Thymus (tissue), 11 donors: ENCODE results near the gene ENDOV. TPM values are rescaled to one million over a fixed set of nuclear protein-coding genes. Genes with fewer than 3 reads are reported as not detected.

ENCODE experiments used
- DNase-seq, 9 donors: peaks; one replicate each; pipeline ENCODE4 v3.0.0-alpha.2; 2013; ENCODE audit warnings: low spot score in 9 of 9, low read depth in 6 of 9, missing footprints in 1 of 9
- H3K27ac ChIP-seq, 2 donors: one replicate each; pipeline ENCODE4 v1.5.1; 2013; ENCODE audit warnings: control low read depth in 1 of 2, low read depth in 1 of 2, low read length in 1 of 2, mild to moderate bottlenecking in 1 of 2, moderate library complexity in 1 of 2
- H3K27me3 ChIP-seq, 2 donors: one replicate each; pipeline ENCODE4 v1.5.1; 2013; ENCODE audit warnings: low read length in 1 of 2; ENCODE audit not compliant: control insufficient read depth in 2 of 2, insufficient read depth in 1 of 2
- H3K36me3 ChIP-seq, 2 donors: one replicate each; pipeline ENCODE4 v1.5.1; 2013; ENCODE audit warnings: low read length in 1 of 2, mild to moderate bottlenecking in 1 of 2, moderate library complexity in 1 of 2; ENCODE audit not compliant: control insufficient read depth in 2 of 2, insufficient read depth in 2 of 2
- H3K4me1 ChIP-seq, 2 donors: one replicate each; pipeline ENCODE4 v1.5.1; 2013; ENCODE audit warnings: low read length in 2 of 2; ENCODE audit not compliant: control insufficient read depth in 2 of 2, insufficient read depth in 2 of 2
- H3K4me3 ChIP-seq, 2 donors: one replicate each; pipeline ENCODE4 v1.5.1; 2013; ENCODE audit warnings: low read length in 2 of 2, control low read depth in 1 of 2, mild to moderate bottlenecking in 1 of 2
- H3K9me3 ChIP-seq, 2 donors: one replicate each; pipeline ENCODE4 v1.5.1; 2013; ENCODE audit warnings: low read length in 1 of 2, mild to moderate bottlenecking in 1 of 2; ENCODE audit not compliant: control insufficient read depth in 2 of 2, insufficient read depth in 1 of 2
- WGBS: extraction: QIAGEN DNeasy Blood & Tissue Kit; methylation state at CpG from one replicate; pipeline ENCODE4 v1.1.7; 2013; 5-methylcytosine and 5-hydroxymethylcytosine counted together
- polyA plus RNA-seq: library from polyadenylated mRNA; stranded (reverse); fragments of 200-250 nt; gene quantifications from one replicate; pipeline ENCODE4 v1.2.3, GENCODE V29; 2013
- total RNA-seq: library from RNA; stranded (reverse); fragments of 120-200 nt; gene quantifications from one replicate; pipeline ENCODE4 v1.2.4, GENCODE V29; 2013
- donor health status: healthy.

Gene ENDOV
- total and polyA plus RNA-seq, 2 donors: 8.3 to 20.7 TPM

DNA sequence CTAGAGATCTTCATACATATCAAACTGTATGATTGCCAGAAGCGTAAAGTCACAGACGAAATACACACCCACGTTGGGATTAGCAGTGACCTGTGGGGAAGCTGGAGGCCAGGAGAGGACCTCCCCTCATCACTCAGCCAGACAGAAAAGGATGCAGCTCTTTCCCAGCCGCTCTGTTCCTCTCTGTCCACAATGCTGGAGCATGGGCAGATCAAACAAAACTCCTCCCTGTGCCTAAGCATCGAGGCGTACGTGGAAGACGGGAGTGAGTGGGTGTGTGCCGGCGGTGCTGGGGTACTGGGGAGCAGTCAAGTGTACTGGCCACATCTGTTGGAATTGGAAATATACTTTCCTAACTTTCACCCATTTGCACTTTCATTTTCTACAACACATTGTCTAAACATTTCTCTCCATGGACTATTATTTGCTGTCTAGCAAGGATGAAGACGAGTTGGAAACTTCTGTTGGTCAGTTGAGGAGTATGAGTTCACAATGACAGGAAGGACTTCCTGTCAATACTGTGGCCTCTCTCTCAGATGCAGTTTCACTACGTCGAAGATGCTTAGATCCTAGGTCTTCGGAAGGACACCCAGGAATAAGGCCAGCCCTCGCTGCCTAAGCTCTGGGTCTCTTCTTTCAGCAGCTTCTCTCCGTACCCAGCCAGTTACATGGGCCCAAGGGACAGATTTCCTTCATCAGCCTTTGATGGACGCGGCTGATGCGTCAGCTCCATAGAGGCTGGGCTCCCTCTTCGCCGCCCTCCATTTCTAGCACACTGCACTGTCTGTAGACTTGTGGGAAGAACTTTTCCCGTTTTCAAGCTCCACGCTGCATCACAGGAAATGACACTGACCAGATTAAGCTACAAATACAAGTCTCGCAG, 30.6 kb upstream of the ENDOV start:
- Histone ChIP-seq H3K9me3 (peaks cover 0 to 3% of the 10 kb centered on the region in 2 donors), H3K27me3 (no peaks in the 10 kb centered on the region), H3K27ac (no peak overlapping the region), H3K4me3 (no peak overlapping the region), H3K36me3 (peaks cover 90 to 98% of the 10 kb centered on the region in 2 donors), H3K4me1 (peaks cover 0 to 9% of the 10 kb centered on the region in 2 donors)
- DNase-seq: no peak
- WGBS: 93% methylated on average over 24 of the region's 24 CpGs

DNA sequence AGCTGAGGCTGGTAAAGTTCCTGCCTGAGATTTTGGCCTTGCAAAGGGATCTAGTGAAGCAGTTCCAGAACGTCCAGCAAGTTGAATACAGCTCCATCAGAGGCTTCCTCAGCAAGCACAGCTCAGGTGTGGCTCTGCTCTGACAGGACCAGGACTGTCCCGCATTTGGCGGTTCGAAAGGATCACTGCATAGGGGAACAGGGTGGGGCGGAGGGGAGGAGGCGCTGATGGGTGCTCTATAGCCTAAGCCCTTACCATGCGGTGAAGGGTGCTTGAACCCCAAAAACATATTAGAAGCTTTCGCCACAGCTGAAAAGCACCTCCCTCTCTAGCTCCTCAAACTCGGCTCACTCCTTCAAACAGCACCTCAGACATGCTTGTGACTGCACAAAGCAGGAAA, 29.9 kb upstream of the ENDOV start:
- Histone ChIP-seq H3K9me3 (peaks cover 0 to 3% of the 10 kb centered on the region in 2 donors), H3K36me3 (peaks cover 90 to 98% of the 10 kb centered on the region in 2 donors), H3K4me1 (peaks cover 0 to 9% of the 10 kb centered on the region in 2 donors), H3K27me3 (no peaks in the 10 kb centered on the region), H3K27ac (no peak overlapping the region), H3K4me3 (no peak overlapping the region)
- DNase-seq: no peak
- 97% methylated on average over 9 of the region's 9 CpGs for WGBS

DNA sequence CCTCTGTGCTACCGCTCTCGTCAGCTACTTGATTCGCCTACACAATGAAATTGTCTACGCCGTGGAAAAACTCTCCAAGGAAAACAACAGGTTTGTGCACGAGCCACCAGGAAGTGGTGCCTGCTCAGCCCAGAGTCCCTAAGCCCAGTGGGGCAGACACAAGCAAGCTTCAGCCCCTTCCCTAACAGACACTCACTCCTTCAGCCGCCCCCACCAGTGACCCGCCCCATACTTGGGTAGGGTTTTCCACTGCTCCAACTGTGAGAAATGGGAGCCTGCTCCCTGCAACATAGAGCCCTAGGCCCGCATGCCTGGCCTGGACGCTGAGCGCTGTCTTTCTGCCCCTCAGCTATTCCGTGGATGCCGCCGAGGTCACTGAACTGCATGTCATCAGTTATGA, 28.6 kb upstream of the ENDOV start:
- Histone ChIP-seq H3K27me3 (no peaks in the 10 kb centered on the region), H3K9me3 (no peaks in the 10 kb centered on the region), H3K36me3 (peaks cover 87 to 98% of the 10 kb centered on the region in 2 donors), H3K27ac (no peak overlapping the region), H3K4me3 (no peak overlapping the region), H3K4me1 (peaks cover 0 to 9% of the 10 kb centered on the region in 2 donors)
- 97% methylated on average over 14 of the region's 14 CpGs for WGBS
- no peak for DNase-seq

DNA sequence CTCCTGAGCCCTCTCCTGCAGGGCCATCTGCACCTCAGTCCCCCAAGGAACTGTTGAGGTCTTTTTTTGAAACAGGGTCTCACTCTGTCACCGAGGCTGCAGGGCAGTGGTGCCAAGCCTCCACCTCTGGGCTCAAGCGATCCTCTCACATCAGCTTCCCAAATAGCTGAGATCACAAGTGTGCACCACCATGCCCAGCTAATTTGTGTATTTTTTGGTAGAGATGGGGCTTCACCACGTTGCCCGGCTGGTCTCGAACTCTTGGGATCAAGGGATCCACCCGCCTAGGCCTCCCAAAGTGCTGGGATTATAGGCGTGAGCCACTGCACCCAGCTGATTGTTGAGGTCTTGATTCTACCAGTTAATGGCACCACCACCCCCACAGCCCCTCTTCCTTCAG, 27.9 kb upstream of the ENDOV start:
- H3K27ac ChIP-seq: no peak overlapping the region
- H3K36me3 ChIP-seq: peaks cover 81 to 98% of the 10 kb centered on the region in 2 donors
- H3K4me1 ChIP-seq: peaks cover 0 to 9% of the 10 kb centered on the region in 2 donors
- WGBS: 99% methylated on average over 7 of the region's 7 CpGs
- H3K9me3 ChIP-seq: no peaks in the 10 kb centered on the region
- H3K27me3 ChIP-seq: no peaks in the 10 kb centered on the region
- H3K4me3 ChIP-seq: no peak overlapping the region
- DNase-seq: no peak

DNA sequence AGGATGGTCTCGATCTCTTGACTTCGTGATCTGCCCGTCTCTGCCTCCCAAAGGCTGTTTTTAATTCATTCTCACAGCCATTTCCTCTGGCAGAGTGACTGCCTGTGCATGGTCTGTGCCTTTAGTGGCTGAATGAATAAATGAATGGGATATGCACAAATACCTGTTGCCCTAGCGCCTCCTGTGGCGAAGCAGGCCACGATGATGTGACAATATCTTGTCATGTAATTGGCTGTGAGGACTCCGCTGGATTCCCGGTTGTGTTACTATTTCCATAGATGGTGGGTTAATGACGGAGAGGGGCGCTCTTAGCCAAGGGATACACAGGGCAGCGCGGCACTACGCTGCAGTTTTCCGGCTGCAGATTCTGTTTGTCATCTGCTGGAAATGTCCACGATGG, 26.8 kb upstream of the ENDOV start:
- H3K36me3 ChIP-seq: peaks cover 84 to 96% of the 10 kb centered on the region in 2 donors
- H3K4me1 ChIP-seq: peaks cover 0 to 11% of the 10 kb centered on the region in 2 donors
- H3K4me3 ChIP-seq: no peak overlapping the region
- 97% methylated on average over 15 of the region's 15 CpGs for WGBS
- H3K9me3 ChIP-seq: no peaks in the 10 kb centered on the region
- no peaks in the 10 kb centered on the region for H3K27me3 ChIP-seq
- DNase-seq: no peak
- no peak overlapping the region for H3K27ac ChIP-seq

DNA sequence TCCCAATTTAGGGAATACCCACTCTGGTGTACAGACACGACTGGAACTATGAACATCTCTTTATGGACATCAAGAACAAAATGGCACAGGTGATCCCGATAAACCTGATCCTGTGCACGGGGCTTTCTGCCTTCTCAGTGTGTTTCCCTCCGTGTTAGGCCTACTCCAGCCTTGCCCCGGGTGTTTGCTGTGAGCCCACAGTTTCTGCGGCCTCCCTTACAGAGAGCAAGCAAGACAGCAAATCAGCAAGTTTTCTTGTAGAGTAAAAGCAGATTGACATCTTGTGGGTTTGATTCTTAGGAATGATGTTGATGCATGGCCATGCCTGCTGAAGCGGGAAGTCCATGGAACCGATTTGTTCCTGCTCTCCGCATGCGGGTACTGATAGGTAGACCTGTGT, 26.4 kb upstream of the ENDOV start:
- Histone ChIP-seq H3K4me1 (peaks cover 0 to 11% of the 10 kb centered on the region in 2 donors), H3K9me3 (no peaks in the 10 kb centered on the region), H3K4me3 (no peak overlapping the region), H3K27ac (no peak overlapping the region), H3K27me3 (no peaks in the 10 kb centered on the region), H3K36me3 (peaks cover 87 to 96% of the 10 kb centered on the region in 2 donors)
- 97% methylated on average over 10 of the region's 10 CpGs for WGBS
- DNase-seq: no peak

DNA sequence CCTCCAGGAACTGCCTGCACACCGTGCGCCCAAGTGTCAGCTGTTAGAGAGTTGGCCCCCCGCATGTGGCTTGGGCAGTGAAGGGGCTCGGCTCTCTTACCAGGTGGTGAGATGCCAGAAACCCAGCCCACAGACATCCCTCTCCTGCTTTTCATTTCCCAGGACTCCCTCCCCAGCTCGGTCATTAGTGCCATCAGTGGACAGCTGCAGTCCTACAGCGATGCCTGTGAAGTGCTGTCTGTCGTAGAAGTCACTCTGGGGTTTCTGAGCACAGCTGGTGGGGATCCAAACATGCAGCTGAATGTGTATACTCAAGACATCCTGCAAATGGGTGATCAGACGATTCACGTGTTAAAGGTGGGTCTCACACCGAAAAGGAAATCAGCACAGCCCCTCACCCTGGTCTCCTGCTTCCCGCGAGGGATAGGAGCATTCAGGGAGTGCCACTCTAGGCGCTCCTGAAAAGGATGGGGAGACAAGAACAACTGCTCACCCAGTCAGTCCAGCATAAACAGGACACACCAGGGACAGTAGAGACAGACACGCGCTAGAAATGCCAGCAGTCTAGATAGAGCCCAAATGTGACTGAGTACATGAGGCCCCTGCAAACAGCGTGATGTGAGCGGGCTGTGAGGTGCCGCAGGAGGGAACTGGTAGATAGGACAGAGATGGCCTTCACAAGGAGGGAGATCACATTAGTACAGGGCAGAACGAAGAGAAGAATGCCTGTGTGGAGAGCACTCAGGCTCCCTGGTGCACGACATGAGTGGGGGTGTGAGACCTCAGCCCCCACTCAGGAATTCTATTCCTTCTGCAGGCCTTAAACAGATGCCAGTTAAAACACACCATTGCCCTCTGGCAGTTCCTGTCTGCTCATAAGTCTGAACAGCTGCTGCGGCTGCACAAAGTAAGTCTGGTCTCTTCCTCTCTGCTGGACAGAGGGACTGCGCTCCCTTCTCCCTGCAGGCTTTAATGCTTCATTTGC, 25.7 kb upstream of the ENDOV start:
- no peak for DNase-seq
- Histone ChIP-seq H3K27me3 (no peaks in the 10 kb centered on the region), H3K27ac (no peak overlapping the region), H3K9me3 (no peaks in the 10 kb centered on the region), H3K4me3 (no peak overlapping the region), H3K36me3 (peaks cover 85 to 96% of the 10 kb centered on the region in 2 donors), H3K4me1 (peaks cover 0 to 15% of the 10 kb centered on the region in 2 donors)
- WGBS: 95% methylated on average over 22 of the region's 22 CpGs

DNA sequence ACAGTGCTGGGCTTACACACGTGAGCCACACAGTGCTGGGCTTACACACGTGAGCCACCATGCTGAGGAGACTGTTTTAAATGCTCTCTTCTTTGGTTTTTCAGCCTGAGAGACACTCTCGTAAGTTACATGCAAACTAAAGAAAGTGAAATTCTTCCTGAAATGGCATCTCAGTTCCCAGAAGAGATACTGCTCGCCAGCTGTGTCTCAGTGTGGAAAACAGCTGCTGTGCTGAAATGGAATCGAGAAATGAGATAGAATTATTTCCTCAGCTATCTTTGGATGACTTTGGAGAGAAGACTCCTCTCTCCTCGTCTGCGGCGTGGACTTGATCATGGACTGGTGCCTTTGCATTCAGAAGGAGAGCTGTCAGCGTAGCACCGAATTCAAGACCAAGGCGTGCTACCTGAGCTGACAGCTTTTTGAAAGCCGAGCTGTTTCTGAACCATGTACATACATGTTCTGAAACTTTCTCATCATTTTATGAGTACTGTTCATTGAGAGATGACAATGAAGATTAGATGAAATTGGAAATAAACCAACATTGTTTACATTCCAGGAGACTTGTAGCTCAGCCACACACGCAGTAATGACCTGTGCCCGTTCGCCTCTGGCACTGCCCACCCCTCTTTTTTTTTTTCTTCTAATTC, 21.6 kb upstream of the ENDOV start:
- no peak for DNase-seq
- H3K4me3 ChIP-seq: no peak overlapping the region
- H3K36me3 ChIP-seq: peaks cover 60 to 72% of the 10 kb centered on the region in 2 donors
- H3K27me3 ChIP-seq: no peaks in the 10 kb centered on the region
- WGBS: 90% methylated on average over 15 of the region's 15 CpGs
- peak overlapping the region in 1 of 2 donors; percentile 63 for H3K27ac ChIP-seq
- no peaks in the 10 kb centered on the region for H3K9me3 ChIP-seq
- H3K4me1 ChIP-seq: peaks cover 0 to 18% of the 10 kb centered on the region in 2 donors
